ENCODE measurements around the gene EXOC4.

DNA sequence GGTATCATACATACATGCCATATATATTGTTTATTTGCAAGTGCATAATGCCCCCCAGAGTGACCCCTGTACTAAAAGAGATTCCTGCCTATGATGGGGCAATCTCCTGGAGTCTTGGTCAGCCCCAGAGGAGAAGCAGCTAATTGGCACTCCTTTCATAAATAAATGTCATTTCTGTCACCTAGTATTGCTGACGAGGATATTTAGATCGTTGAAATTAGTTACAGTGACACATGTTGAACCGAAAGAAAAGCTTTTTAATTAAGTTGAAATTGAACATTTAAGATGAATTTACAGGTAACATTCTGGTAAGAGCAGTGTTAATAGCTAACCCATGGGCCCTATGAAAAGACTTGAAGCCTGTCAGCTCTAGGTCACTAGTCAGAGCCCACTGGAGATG, 663.7 kb downstream of the EXOC4 start:
- TF ChIP-seq POLR2A (IDR thresholded peaks at IDR 0.05) (no peak), POLR2AphosphoS5 (IDR thresholded peaks at IDR 0.05; ENCODE audit: insufficient read depth in 1 of 2, low read depth in 1 of 2) (no peak)
- TF ChIP-seq, protein P1, sequence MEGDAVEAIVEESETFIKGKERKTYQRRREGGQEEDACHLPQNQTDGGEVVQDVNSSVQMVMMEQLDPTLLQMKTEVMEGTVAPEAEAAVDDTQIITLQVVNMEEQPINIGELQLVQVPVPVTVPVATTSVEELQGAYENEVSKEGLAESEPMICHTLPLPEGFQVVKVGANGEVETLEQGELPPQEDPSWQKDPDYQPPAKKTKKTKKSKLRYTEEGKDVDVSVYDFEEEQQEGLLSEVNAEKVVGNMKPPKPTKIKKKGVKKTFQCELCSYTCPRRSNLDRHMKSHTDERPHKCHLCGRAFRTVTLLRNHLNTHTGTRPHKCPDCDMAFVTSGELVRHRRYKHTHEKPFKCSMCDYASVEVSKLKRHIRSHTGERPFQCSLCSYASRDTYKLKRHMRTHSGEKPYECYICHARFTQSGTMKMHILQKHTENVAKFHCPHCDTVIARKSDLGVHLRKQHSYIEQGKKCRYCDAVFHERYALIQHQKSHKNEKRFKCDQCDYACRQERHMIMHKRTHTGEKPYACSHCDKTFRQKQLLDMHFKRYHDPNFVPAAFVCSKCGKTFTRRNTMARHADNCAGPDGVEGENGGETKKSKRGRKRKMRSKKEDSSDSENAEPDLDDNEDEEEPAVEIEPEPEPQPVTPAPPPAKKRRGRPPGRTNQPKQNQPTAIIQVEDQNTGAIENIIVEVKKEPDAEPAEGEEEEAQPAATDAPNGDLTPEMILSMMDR (IDR thresholded peaks at IDR 0.05) = no peak

Measured in vagina (tissue), 2 donors.